Fibroblast of lung (primary cell): ENCODE data around the gene CDCA4.

Experiments used
- CTCF ChIP-seq, 2 donors: IDR thresholded peaks in 1 of 2; conservative IDR thresholded peaks in 1 of 2; 1 replicate in 1 of 2; 2 replicates in 1 of 2; pipeline ENCODE4 v1.5.1; 2011 to 2012; ENCODE audit warnings: low read length in 2 of 2, control low read depth in 1 of 2, inconsistent platforms in 1 of 2, low read depth in 1 of 2, mild to moderate bottlenecking in 1 of 2
- EZH2 ChIP-seq: IDR thresholded peaks from 2 replicates; pipeline ENCODE4 v1.5.1; 2012; ENCODE audit warnings: low read length, control low read depth, mild to moderate bottlenecking; ENCODE audit errors: missing control alignments

GRCh38 chr14:105015905-105016304, 5.0 kb downstream of the CDCA4 start:
- TF ChIP-seq CTCF (conservative IDR thresholded peaks at IDR 0.05 in 1 of 2, IDR thresholded peaks at IDR 0.05 in 1 of 2; ENCODE audit: low read depth in 1 of 2, low read length in 2 of 2) (no peak), EZH2 (no peak)
